GM13976 (cell line): ENCODE results near the gene AFG1L.
"Not testable (repeated sequence)": the region's sequence is repeated elsewhere in the genome, so short reads cannot be mapped to it uniquely, and the experiment has no call there.

ENCODE experiments used
- DNase-seq: peaks from one replicate; pipeline ENCODE4 v3.0.0; 2012; ENCODE audit warnings: low spot score
- CTCF ChIP-seq: IDR thresholded peaks from 2 replicates; pipeline ENCODE4 v1.5.1; 2012; ENCODE audit warnings: borderline replicate concordance, mild to moderate bottlenecking; ENCODE audit not compliant: insufficient read depth; ENCODE audit errors: extremely low read depth, missing control alignments, control extremely low read depth
- in situ Hi-C: fragments of 300-500 bp; cut with MboI; formaldehyde crosslinking; loops from one replicate; pipeline ENCODE4 v1.12.0; 2022; ENCODE audit warnings: low sequenced_read_pairs, mixed read lengths, inconsistent platforms; ENCODE audit not compliant: unreplicated experiment

Gene AFG1L

GRCh38 chr6:108254433-108255410, 40.1 kb upstream of the AFG1L start:
- no peak for DNase-seq
- no peak for TF ChIP-seq CTCF
- in situ Hi-C loops, result loop anchor here (10.0 kb wide), 1 partner anchor 230 kb away; no protein-coding TSS in a partner anchor

- DNase-seq, result peak; percentile 65
- in situ Hi-C loops, result no loop called here
- no peak for TF ChIP-seq CTCF
Measured at GRCh38 chr6:108260126-108260808, 34.6 kb upstream of the AFG1L start.

- TF ChIP-seq CTCF, result no peak
Measured at GRCh38 chr6:108260809-108261569, 33.9 kb upstream of the AFG1L start, which contains the start of gene SNX3. Gene SNX3 (minus strand): TSS chr6:108261040. CDS start chr6:108260921, 119 bp downstream.

GRCh38 chr6:108263371-108263770, 31.5 kb upstream of the AFG1L start:
- no peak for DNase-seq
- in situ Hi-C loops, result no loop called here
- no peak for TF ChIP-seq CTCF

More at GRCh38 chr6:108260809-108261569, 33.9 kb upstream of the AFG1L start, which contains the start of gene SNX3:
- peak; percentile 96 for DNase-seq
- in situ Hi-C loops, result no loop called here

- TF ChIP-seq CTCF, result no peak
- in situ Hi-C loops, result no loop called here
- no peak for DNase-seq
Measured at GRCh38 chr6:108268845-108269244, 26.0 kb upstream of the AFG1L start.

- in situ Hi-C loops, DNase-seq: not testable (repeated sequence)
Measured at GRCh38 chr6:108269955-108270354, 24.9 kb upstream of the AFG1L start.

GRCh38 chr6:108274546-108274945, 20.3 kb upstream of the AFG1L start:
- in situ Hi-C loops, result no loop called here
- DNase-seq, result no peak
- TF ChIP-seq CTCF, result no peak
